H1 (cell line): ENCODE data around the gene PAX8.

ENCODE experiments used
- EP300 ChIP-seq, 2 experiments: IDR thresholded peaks; 1 replicate in 1 of 2; 2 replicates in 1 of 2; pipeline ENCODE4 v1.6.1; 2011 to 2012; ENCODE audit warnings: low read depth in 2 of 2, low read length in 2 of 2, mild to moderate bottlenecking in 2 of 2, borderline replicate concordance in 1 of 2, inconsistent platforms in 1 of 2, moderate library complexity in 1 of 2
- FOSL1 ChIP-seq: IDR thresholded peaks from 2 replicates; pipeline ENCODE4 v1.6.1; 2011; ENCODE audit warnings: mild to moderate bottlenecking, low read depth, low read length, moderate library complexity; ENCODE audit not compliant: insufficient read depth
- GABPA ChIP-seq: IDR thresholded peaks from 2 replicates; pipeline ENCODE4 v1.6.1; 2011; ENCODE audit warnings: mild to moderate bottlenecking, low read length, moderate library complexity, borderline replicate concordance; ENCODE audit not compliant: insufficient read depth
- JUN ChIP-seq: IDR thresholded peaks from 2 replicates; pipeline ENCODE4 v1.6.1; 2011; ENCODE audit warnings: low read depth, mild to moderate bottlenecking, improper control_type of control experiment, low read length
- MAFK ChIP-seq: IDR thresholded peaks from 2 replicates; pipeline ENCODE4 v1.6.1; 2012; ENCODE audit warnings: low read depth, mild to moderate bottlenecking, improper control_type of control experiment, low read length
- POLR2A ChIP-seq, 2 experiments: IDR thresholded peaks; 1 replicate in 1 of 2; 2 replicates in 1 of 2; pipeline ENCODE4 v1.6.1; 2011; ENCODE audit warnings: low read depth in 2 of 2, low read length in 2 of 2, mild to moderate bottlenecking in 2 of 2; ENCODE audit errors: control extremely low read depth in 1 of 2
- POLR2AphosphoS5 ChIP-seq: IDR thresholded peaks from 2 replicates; pipeline ENCODE4 v1.6.1; 2011; ENCODE audit warnings: low read depth, low read length
- RNF2 ChIP-seq: fragments of 200-900, 300-1000 bp; sonication (generic); IDR thresholded peaks from 2 replicates; pipeline ENCODE4 v1.7.1; 2016; ENCODE audit warnings: borderline replicate concordance, low read depth, mild to moderate bottlenecking, antibody characterized with exemption, low read length; ENCODE audit not compliant: poor library complexity, severe bottlenecking; ENCODE audit errors: missing control alignments
- SP2 ChIP-seq: IDR thresholded peaks from 2 replicates; pipeline ENCODE4 v1.6.1; 2012; ENCODE audit warnings: mild to moderate bottlenecking, low read length, inconsistent platforms
- TF ChIP-seq, protein P1 (sequence below), 3 experiments: IDR thresholded peaks; 1 replicate in 2 of 3; 2 replicates in 1 of 3; pipeline versions ENCODE4 v1.5.1 to v1.6.1; 2011; ENCODE audit warnings: low read length in 3 of 3, mild to moderate bottlenecking in 3 of 3, inconsistent platforms in 2 of 3, low read depth in 1 of 3, moderate library complexity in 1 of 3; ENCODE audit not compliant: insufficient read depth in 1 of 3; ENCODE audit errors: control extremely low read depth in 1 of 3
- TF ChIP-seq, protein P2 (sequence below): IDR thresholded peaks from 2 replicates; pipeline ENCODE4 v1.6.1; 2012; ENCODE audit warnings: inconsistent platforms

DNA sequence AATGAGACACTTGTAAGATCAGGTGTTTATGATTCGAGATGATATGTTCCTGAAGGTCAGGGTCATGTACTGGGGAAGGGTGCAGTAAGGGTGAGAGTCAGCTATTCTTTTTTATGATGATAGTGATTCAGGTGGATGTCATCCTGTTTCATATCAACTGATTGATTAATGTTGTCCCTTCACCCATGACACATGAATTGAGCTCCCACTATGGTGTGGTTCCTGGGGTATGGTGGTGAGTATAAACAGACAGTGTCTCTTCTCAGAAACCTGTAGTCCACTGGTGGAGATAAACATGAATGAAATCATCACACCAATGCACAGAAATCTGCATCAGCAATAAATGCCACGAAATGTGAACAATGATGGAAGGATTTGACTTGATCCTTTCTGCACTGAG is 37.4 kb upstream of the PAX8 start:
- TF ChIP-seq, protein P1, sequence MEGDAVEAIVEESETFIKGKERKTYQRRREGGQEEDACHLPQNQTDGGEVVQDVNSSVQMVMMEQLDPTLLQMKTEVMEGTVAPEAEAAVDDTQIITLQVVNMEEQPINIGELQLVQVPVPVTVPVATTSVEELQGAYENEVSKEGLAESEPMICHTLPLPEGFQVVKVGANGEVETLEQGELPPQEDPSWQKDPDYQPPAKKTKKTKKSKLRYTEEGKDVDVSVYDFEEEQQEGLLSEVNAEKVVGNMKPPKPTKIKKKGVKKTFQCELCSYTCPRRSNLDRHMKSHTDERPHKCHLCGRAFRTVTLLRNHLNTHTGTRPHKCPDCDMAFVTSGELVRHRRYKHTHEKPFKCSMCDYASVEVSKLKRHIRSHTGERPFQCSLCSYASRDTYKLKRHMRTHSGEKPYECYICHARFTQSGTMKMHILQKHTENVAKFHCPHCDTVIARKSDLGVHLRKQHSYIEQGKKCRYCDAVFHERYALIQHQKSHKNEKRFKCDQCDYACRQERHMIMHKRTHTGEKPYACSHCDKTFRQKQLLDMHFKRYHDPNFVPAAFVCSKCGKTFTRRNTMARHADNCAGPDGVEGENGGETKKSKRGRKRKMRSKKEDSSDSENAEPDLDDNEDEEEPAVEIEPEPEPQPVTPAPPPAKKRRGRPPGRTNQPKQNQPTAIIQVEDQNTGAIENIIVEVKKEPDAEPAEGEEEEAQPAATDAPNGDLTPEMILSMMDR (IDR thresholded peaks at IDR 0.05; ENCODE audit: control extremely low read depth in 1 of 3, insufficient read depth in 1 of 3, low read depth in 1 of 3, low read length in 3 of 3) = no peak
- no peak for TF ChIP-seq SP2
- no peak for TF ChIP-seq FOSL1
- TF ChIP-seq GABPA = no peak
- no peak for TF ChIP-seq POLR2A (IDR thresholded peaks at IDR 0.05; ENCODE audit: control extremely low read depth in 1 of 2, low read depth in 2 of 2, low read length in 2 of 2)
- TF ChIP-seq, protein P2, sequence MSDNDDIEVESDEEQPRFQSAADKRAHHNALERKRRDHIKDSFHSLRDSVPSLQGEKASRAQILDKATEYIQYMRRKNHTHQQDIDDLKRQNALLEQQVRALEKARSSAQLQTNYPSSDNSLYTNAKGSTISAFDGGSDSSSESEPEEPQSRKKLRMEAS = no peak
- TF ChIP-seq JUN = no peak
- no peak for TF ChIP-seq POLR2AphosphoS5
- TF ChIP-seq MAFK = no peak
- TF ChIP-seq RNF2 = no peak
- no peak for TF ChIP-seq EP300 (IDR thresholded peaks at IDR 0.05; ENCODE audit: borderline replicate concordance in 1 of 2, low read depth in 2 of 2, low read length in 2 of 2)
